Colon (tissue), 2 donors: ENCODE data around the gene HMCN2.
"Not testable (repeated sequence)": the region's sequence is repeated elsewhere in the genome, so short reads cannot be mapped to it uniquely, and the experiment has no call there.

Experiments used
- FAIRE-seq: peaks from 2 replicates; lab custom pipeline; 2012; peaks lifted over from hg19 to GRCh38; lab: Jason Lieb, UNC
- donor health status: control.
- donor health status: control.

HMCN2 gene

DNA sequence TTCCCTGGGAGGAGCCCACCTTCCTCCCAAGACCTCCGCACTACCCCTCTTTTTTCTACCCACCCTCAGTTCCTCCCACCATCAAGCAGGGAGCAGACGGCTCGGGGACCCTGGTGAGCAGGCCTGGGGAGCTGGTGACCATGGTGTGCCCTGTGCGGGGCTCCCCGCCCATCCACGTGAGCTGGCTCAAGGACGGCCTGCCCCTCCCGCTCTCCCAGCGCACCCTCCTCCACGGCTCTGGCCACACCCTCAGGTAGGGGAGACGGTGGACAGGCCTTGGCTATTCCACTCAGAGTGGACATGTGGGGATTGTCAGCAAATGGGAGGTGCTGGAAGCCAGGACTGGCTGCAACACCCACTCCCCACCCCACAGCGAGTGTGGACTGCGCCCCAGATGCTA is 126.3 kb downstream of the HMCN2 start:
- FAIRE-seq: no peak

DNA sequence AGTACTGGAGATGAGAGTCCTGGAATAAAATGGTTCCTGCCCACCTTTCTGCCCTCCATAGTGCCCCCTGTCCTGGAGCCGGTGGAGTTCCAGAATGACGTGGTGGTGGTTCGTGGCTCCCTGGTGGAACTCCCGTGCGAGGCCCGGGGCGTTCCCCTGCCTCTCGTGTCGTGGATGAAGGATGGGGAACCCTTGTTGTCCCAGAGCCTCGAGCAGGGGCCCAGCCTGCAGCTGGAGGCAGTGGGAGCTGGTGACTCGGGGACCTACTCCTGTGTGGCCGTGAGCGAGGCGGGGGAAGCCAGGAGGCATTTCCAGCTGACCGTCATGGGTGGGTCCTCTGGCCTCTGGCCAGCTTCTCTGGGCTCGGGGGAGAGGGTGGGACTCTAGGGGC is 128.1 kb downstream of the HMCN2 start:
- no peak for FAIRE-seq

DNA sequence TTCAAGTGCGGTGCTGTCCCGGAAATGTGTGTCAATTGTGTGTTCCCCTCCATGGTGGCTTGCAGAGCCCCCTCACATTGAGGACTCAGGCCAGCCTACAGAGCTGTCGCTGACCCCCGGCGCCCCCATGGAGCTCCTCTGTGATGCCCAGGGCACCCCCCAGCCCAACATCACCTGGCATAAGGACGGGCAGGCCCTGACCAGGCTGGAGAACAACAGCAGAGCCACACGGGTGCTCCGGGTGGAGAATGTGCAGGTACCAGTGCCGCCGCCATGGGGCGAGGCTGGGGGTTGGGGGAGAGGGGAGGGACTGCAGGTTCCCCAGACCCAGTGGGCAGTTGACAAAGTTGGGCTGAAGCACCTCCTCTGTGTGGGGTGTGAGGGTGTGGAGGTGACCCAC is 128.8 kb downstream of the HMCN2 start:
- FAIRE-seq: no peak

DNA sequence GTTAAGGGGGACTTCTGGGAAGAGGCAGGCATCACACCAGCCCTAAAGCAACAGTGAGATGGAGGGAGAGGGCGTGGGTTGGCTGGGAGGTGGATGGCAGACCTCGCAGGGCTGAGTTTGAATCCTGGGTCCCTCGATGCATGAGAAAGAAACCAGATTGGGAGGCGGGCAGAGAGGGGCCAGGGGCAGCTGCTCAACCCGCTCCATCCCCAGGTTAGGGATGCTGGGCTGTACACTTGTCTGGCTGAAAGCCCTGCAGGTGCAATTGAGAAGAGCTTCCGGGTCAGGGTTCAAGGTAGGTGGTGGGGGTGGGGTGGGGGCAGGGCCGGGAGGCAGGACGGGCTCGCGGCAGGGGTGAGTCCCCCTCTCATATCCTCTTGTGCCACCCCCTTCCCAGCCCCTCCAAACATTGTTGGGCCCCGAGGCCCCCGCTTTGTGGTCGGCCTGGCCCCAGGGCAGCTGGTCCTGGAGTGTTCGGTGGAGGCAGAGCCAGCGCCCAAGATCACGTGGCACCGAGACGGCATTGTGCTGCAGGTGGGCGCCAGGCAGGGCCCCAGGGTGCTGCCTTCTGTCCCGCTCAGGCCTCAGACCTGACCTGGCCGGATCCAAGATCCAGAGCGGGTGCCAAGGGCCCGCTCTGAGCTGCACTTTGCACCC is 129.4 kb downstream of the HMCN2 start:
- FAIRE-seq: no peak

DNA sequence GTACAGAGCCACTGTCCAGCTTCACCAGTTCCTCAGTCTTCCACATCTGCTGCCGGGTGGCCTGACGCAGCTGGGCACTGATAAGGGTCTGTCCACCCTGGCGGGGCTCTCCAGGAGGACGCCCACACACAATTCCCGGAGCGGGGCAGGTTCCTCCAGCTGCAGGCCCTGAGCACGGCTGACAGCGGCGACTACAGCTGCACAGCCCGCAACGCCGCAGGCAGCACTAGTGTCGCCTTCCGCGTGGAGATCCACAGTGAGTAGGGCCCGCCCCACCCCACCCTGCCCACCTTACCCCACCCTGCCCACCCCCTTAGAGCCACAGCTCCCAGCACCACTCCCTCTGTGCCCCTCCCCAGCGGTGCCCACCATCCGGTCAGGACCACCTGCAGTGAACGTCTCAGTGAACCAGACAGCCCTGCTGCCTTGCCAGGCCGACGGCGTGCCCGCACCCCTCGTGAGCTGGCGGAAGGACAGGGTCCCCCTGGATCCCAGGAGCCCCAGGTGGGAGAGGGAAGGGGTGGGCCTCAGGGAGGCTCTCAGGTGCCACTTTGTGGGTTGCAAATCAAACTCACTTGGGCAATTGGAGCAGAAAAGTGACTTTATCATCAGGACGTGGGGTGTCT is 130.4 kb downstream of the HMCN2 start:
- FAIRE-seq: no peak

DNA sequence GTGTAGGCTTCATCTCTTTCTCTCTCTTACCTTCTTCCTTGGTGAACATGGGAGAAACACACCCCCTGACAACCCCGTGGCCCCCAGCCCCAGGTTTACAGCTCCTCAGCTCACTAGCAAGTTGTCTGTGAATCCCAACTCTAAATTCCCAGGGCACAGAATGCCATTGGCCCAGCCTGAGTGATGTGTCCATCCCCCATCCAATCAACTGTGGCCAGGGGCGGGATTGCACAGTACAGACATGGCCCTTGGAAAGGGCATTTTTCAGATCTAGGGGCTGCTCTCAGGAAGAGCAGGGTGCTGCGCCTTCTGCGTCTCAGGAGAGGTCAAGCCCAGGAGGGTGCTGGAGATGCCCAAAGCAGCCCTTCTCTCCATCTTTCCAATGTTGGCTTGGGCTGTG is 131.0 kb downstream of the HMCN2 start:
- FAIRE-seq: no peak

DNA sequence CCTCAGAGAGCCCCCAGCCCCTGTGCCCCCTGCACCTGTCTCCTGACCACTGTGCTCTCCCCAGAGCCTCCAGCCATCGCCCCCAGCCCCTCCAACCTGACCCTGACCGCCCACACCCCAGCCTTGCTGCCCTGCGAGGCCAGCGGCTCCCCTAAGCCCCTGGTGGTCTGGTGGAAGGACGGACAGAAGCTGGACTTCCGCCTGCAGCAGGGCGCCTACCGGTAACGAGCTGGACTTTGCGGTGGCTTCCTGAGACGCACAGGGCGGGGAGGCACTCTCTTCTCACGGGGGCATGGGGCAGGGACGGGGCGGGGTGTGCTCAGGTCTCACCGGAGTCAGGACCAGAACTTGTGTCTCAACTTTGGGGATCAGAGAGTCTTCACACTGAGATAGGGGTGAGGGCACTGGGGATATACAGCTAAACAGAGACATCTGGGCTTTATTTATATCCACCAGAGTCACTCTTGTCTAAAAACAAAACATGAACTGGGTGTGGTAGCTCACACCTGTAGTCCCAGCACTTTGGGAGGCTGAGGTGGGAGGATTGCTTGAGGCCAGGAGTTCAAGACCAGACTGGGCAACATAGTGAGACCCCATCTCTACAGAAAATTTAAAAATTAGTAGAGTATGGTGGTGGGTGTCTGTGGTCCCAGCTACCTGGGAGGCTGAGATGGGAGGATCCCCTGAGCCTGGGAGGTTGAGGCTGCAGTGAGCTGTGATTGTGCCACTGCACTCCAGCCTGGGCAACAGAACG is 133.1 kb downstream of the HMCN2 start:
- FAIRE-seq: no peak

DNA sequence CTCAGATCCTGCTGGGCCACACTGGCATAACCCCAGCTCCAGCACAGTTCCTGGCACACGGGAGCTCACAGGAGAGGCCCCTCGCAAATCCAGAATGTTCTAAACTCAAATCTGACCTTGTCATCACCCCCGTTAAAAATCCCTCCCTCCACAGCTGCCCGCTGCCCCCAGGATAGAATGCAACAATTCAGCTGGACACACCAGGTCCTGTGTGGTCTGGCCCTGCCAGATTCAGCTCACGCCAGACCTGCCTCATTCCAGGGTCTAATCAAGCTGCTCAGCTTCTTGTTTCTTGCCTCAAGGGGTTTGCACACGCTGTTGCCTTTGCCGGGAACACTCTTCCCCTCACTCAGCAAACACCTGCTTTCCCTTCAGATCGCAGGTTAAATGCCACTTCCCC is 134.2 kb downstream of the HMCN2 start:
- FAIRE-seq: no peak

DNA sequence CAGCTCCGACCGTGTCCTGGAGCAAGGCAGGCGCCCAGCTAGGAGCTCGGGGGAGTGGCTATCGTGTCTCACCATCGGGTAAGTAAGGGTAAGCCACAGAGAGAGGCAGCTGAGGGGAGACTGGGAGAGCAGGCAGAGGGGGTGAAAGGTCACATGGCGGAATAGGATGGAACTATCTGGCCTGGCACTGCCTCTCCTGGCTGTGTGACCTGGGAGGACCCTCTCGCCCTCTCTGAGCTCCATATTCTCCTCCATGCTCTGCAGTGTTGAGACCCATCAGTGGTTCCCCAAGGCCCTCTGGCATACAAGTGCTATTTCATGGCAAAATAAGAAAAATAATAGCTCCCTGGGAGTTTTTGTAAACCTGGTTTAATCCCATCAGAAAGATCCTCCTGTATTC is 135.3 kb downstream of the HMCN2 start:
- FAIRE-seq: no peak

DNA sequence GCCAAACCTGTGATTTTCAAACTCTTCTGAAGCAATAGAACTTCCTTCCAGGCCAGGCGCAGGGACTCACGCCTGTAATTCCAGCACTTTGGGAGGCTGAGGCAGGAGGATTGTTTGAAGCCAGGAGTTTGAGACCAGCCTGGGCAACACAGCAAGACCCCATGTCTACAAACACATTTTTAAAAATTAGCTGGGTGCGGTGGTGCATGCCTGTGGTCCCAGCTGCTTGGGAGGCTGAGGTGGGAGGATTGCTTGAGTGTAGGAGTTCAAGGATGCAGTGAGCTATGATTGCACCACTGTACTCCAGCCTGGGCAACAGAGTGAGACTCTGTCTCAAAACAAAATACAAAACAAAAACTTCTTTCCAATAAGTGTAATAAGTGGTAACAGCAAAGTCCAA is 136.2 kb downstream of the HMCN2 start:
- FAIRE-seq: not testable (repeated sequence)

DNA sequence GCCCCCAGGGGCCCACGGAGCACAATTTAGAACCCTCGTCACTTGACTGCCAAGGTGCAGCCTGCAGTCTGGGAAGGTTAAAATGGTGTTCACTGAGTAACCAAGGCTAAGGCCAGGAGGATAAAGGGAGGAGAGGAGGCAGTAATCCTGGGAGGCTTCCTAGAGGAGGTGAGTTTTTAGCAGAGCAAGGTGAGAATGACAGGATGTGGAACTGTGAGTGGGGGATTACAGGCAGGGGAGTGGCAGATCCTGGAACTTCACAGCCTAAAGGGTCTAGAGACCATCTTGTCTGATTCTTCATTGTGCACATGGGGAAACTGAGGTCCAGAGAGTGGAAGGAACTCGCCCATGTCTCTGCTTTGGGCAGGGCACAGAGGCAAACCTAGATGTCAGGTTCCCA is 136.7 kb downstream of the HMCN2 start:
- FAIRE-seq: no peak

DNA sequence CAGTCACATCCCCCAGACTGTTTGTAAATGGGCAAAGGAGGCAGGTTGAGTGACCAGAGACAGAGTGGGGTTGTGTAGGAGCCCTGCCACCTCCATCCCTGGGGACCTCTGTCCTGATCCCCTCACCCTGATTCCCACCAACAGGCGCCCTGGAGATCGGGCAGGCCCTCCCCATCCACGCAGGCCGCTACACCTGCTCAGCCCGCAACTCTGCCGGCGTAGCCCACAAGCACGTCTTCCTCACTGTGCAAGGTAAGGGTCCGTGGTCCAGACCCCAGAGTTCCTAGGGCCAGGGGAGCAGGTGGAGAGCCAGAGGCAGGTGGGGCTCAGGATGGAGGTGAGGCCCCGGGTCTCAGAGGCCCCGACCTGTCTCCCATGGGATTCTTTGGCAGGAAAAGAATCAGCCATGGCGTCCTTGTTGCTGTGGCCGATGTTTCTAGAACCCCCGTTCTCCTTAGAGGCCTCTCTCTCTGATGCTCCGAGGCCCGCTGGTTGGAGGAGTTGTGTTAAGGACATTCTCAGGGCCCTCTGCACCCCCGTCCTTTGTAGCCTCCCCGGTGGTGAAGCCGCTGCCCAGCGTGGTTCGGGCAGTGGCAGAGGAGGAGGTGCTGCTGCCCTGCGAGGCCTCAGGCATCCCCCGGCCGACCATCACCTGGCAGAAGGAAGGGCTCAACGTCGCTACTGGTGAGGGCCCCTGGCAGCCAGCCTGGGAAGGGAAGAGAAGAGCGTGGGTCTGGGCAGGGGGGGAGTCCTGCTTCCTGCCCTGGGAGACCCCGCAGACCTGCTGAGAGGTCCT is 137.3 kb downstream of the HMCN2 start:
- no peak for FAIRE-seq

DNA sequence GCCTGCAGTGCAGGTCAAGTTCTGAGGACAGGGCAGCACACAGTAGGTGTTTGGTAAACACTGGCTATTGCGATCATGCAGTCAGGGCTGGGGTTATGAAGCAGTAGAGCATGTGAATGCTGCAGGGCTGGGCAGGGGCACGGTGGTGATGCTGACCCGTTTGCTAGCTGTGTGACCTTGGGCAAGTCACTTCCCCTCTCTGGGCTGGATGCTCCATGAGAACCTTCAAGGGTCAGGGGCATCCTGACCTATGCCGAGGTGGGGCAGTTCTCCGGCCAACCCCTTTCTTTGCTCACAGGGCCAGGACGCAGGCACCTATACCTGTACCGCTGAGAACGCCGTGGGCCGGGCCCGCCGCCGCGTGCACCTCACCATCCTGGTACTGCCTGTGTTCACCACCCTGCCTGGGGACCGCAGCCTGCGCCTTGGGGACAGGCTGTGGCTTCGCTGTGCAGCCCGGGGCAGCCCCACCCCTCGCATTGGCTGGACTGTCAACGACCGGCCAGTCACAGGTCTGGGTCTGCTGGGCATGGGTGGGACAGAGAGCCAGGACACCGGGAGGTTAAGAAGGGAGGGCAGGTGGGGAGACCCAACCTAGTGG is 140.2 kb downstream of the HMCN2 start:
- no peak for FAIRE-seq

DNA sequence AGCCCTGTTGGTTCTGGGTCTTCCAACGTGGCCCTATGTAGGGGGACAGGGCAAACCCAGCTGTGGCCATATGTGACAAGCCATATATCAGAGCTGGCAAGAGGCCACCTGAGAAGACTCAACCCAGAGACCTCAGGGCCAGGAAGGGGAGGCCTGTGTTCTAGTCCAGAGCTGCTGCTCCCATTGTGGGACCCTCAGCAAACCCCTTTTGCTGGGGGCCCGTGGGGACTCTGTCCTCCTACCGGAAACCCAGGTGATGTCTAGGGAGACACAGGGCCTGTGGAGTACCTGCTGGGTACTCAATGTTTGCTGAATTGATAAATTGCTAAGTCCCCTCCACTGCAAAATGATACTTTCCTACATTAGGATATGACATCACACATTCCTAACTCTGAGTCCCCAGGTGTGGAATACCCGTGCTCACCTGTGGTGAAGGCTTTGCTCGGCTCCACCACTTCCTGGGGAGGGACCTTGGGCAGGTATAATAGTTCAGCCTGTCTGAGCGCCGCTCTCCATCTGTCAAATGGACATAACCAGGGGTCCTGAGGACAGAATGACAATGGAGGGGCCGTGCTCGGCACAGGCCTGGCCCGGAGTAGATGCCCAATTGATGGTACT is 140.8 kb downstream of the HMCN2 start:
- no peak for FAIRE-seq

DNA sequence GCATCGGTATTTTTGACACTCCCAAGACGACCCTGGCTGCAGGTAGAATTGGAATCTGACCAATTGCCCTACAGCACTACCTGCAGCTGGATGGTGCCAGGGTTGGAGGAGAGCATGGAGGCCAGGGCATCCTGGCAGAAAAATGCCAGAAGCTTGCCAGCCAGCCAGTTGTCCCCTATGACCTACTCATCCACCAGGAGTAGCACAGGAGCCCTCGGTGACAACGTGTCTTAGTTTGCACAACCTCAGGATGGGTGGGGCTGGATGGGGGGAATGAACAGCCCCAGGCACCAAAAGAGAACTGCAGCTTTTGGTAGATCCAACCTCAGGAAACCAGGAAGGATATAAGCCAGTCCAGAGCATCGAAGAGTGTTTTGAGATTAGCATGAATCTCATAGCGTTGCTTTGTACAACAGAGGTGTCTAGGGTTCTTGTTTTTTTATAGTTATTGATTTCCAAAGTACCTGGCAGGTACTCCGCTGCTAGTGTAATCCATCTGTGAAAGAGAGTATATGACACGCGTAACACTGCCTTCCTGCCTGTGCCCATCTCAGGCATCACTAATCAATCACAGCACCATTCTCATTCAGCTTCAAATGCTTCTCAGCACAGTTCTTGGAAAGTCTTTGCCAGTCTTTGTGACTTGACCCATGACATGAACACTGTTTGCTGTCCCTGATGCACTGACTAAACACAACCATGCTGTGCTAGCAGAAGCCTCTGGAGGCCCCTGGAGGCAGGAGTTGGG is 142.5 kb downstream of the HMCN2 start:
- no peak for FAIRE-seq

DNA sequence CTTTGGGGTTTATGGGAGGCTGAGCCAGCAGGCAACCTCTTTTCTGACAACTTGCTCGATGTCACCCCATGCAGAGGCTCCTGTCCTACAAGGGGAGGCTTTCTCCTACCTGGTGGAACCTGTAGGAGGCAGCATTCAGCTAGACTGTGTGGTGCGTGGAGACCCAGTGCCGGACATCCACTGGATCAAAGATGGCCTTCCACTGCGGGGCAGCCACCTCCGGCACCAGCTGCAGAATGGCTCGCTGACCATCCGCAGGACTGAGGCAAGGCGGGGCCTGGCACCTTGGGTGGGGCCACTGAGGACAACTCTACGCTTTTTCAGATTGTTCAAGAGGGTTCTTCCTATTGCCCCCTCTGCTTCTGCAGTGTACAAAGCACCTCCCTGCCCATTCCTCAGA is 143.1 kb downstream of the HMCN2 start:
- no peak for FAIRE-seq

DNA sequence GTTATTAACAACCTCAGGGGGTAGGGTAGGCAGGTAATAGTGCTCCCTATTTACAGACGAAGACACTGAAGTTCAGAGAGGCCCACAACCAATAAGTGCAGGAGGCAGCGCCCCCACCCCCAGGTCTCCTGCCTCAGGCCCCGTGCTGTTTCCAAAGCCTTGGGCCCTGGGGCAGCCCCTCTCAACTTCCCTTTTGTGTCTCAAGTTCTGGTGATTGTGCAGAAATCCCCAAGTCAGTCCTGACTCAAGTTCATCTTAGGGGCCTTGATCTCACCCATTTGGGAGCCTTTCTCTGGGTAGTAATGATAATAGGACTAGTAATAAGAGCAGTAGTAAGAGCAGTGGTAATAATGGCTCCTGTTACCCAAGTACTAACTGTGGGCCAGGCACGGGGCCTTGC is 143.7 kb downstream of the HMCN2 start:
- no peak for FAIRE-seq

DNA sequence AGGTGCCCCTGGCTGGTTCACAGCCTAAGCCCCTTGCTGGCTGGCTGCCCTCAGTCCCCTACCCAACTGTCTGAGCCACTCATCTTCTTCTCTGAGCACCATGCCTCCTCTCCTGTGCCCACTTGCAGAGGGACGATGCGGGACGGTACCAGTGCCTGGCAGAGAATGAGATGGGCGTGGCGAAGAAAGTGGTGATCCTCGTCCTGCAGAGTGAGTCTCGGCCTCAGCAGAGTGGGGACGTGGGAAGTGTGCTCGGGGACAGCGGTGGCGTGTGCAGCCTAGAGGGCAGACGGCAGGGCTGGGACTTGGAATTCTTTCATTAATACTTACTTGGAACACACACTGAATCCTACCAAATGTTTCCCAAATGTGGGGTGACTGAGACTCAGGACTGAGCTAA is 144.9 kb downstream of the HMCN2 start:
- FAIRE-seq: no peak

DNA sequence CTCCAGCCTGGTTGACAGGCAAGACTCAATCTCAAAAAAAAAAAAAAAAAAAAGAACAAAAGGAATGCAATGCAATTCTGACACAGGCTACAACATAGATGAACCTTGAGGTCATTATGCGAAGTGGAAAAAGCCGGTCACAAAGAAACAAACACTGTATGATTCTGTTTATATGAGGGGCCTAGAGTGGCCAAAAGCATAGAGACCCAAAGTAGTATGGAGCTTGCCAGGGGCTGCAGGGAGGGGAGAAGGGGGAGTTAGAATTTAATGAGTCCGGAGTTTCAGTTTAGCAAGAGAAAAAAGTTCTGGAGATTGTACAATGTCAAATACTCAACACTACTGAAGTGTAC is 146.0 kb downstream of the HMCN2 start:
- no peak for FAIRE-seq

DNA sequence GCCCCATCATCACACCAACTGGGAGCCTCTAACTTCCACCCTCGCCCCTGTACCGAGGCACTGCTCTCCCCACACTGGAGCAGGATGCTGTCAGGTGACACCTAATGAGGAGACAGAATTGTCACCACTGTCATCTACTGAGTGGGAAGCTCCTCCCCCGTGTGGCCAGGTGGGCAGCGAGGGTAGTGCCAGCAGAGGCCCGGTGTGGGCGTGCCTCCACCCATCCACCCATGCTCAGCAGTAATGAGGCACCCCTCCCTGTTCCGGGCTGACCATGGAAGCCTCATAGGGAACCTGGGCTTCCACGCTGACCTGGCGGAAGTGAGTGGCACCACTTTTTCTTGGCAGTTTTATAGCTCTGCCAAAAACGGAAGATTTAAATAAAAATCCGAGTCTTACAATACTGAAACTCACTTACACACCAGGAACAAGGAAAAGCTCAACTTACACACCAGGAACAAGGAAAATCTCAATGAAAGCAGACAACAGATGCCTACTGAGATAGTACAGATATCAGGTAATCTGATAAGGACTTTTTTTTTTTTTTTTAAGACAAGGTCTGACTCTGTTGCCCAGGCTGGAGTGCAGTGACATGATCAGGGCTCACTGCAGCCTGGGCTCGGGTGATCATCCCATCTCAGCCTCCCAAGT is 148.6 kb downstream of the HMCN2 start:
- FAIRE-seq: no peak
